PC-9 (cell line): Measurements from ENCODE around the gene DLG1. TPM values are rescaled to one million over a fixed set of nuclear protein-coding genes. Genes with fewer than 3 reads are reported as not detected.

ENCODE experiments used
- BruUV-seq: library from RNA; stranded (reverse); fragments of 400-500 nt; replicated peaks from 2 replicates; lab custom pipeline; 2021; lab: Mats Ljungman, UMichigan
- CTCF ChIA-PET: fragments of 300-600 bp; sonication (Branson Sonifier 250); formaldehyde crosslinking; loops from one replicate; lab custom pipeline; 2022; ENCODE audit warnings: antibody characterized with exemption; lab: Charles Lee
- POLR2A ChIA-PET: fragments of 300-600 bp; sonication (Branson Sonifier 250); formaldehyde crosslinking; loops from one replicate; lab custom pipeline; 2022; ENCODE audit warnings: antibody characterized with exemption; ENCODE audit not compliant: unreplicated experiment; lab: Charles Lee
- DNase-seq, 2 experiments: peaks; one replicate each; pipeline versions ENCODE4 v3.0.0 to v3.0.0-alpha.2; 2015 to 2022; ENCODE audit warnings: mixed read lengths in 1 of 2
- H2AFZ ChIP-seq: fragments of 200-600 bp; sonication (generic); 2 replicates; pipeline ENCODE4 v1.8.1; 2017; ENCODE audit warnings: antibody characterized with exemption
- H3F3A ChIP-seq: fragments of 200-600 bp; sonication (generic); 2 replicates; pipeline ENCODE4 v1.8.1; 2017; ENCODE audit warnings: antibody characterized with exemption, mild to moderate bottlenecking, low read depth; ENCODE audit not compliant: insufficient read depth
- H3K27ac ChIP-seq: fragments of 200-600 bp; sonication (generic); 2 replicates; pipeline ENCODE4 v1.6.1; 2016; ENCODE audit warnings: mixed run types
- H3K27me3 ChIP-seq: fragments of 200-600 bp; sonication (generic); 2 replicates; pipeline ENCODE4 v1.6.1; 2016; ENCODE audit warnings: low read depth, mixed run types; ENCODE audit not compliant: insufficient read depth
- H3K36me3 ChIP-seq: fragments of 200-600 bp; sonication (generic); 2 replicates; pipeline ENCODE4 v1.6.1; 2016; ENCODE audit warnings: low read depth, mixed run types
- H3K4me1 ChIP-seq: fragments of 200-600 bp; sonication (generic); replicated peaks from 2 replicates; pipeline ENCODE4 v1.6.1; 2016; ENCODE audit warnings: mixed run types; ENCODE audit not compliant: insufficient read depth
- H3K4me2 ChIP-seq: fragments of 200-600 bp; sonication (generic); 2 replicates; pipeline ENCODE4 v1.6.1; 2017; ENCODE audit warnings: mixed run types
- H3K4me3 ChIP-seq: fragments of 200-600 bp; sonication (generic); 2 replicates; pipeline ENCODE4 v1.6.1; 2016; ENCODE audit warnings: mixed run types
- H3K79me2 ChIP-seq: fragments of 200-600 bp; sonication (generic); 2 replicates; pipeline ENCODE4 v1.6.1; 2017; ENCODE audit warnings: low read depth, mixed run types
- H3K9me2 ChIP-seq: fragments of 200-600 bp; sonication (generic); 2 replicates; pipeline ENCODE4 v1.8.1; 2017; ENCODE audit warnings: mild to moderate bottlenecking; ENCODE audit not compliant: insufficient read depth
- H3K9me3 ChIP-seq: fragments of 200-600 bp; sonication (generic); 2 replicates; pipeline ENCODE4 v1.8.1; 2016; ENCODE audit warnings: low read depth; ENCODE audit not compliant: insufficient read depth
- H4K20me1 ChIP-seq: fragments of 200-600 bp; sonication (generic); 2 replicates; pipeline ENCODE4 v1.8.1; 2017; ENCODE audit not compliant: insufficient read depth
- EZH2 ChIP-seq: fragments of 200-600 bp; sonication (generic); IDR thresholded peaks from 2 replicates; pipeline ENCODE4 v1.8.0; 2017; ENCODE audit warnings: antibody characterized with exemption, low read depth
- intact Hi-C: fragments of 100-400 bp; cut with micrococcal nuclease; formaldehyde crosslinking; loops from one replicate; pipeline ENCODE4 v1.10.0; 2022; ENCODE audit not compliant: unreplicated experiment
- total RNA-seq: library from RNA; stranded (reverse); gene quantifications from 2 replicates; pipeline ENCODE4 v1.2.3, GENCODE V29; 2021
- TF ChIP-seq, protein P1 (sequence below): fragments of 200-600 bp; sonication (generic); conservative IDR thresholded peaks from 2 replicates; pipeline ENCODE4 v1.6.1; 2017; ENCODE audit warnings: mixed run types, antibody characterized with exemption, mild to moderate bottlenecking, moderate library complexity

Gene DLG1
- total RNA-seq, 1 experiment from 2014 or later = 201 TPM

DNA sequence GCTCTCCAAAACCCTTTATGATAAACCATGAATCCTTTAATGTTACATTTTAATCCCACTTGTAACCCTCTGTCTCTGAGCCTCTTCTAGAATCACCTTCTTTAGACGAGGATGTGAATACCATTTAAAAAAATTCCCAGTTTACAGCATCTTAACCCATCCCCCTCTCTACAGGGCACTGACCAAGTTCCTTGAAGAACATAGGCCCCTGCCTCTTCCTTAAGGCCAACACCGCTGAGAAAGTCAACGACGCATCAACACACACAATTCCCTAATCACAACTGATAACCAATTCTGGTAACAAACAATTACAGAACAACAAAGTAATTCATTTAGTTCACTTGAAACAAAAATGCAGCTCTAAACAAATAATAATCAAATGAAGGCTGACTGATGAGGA lies 130.3 kb downstream of the DLG1 start:
- TF ChIP-seq, protein P1, sequence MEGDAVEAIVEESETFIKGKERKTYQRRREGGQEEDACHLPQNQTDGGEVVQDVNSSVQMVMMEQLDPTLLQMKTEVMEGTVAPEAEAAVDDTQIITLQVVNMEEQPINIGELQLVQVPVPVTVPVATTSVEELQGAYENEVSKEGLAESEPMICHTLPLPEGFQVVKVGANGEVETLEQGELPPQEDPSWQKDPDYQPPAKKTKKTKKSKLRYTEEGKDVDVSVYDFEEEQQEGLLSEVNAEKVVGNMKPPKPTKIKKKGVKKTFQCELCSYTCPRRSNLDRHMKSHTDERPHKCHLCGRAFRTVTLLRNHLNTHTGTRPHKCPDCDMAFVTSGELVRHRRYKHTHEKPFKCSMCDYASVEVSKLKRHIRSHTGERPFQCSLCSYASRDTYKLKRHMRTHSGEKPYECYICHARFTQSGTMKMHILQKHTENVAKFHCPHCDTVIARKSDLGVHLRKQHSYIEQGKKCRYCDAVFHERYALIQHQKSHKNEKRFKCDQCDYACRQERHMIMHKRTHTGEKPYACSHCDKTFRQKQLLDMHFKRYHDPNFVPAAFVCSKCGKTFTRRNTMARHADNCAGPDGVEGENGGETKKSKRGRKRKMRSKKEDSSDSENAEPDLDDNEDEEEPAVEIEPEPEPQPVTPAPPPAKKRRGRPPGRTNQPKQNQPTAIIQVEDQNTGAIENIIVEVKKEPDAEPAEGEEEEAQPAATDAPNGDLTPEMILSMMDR = no peak
- no peak for TF ChIP-seq EZH2
- H3K27me3 ChIP-seq = no peaks in the 10 kb centered on the region
- no peak overlapping the region for H2AFZ ChIP-seq
- peaks cover 76% of the 10 kb centered on the region for H4K20me1 ChIP-seq
- no peak overlapping the region for H3K4me3 ChIP-seq
- peaks cover 72% of the 10 kb centered on the region for H3K79me2 ChIP-seq
- H3K4me1 ChIP-seq = no peaks in the 10 kb centered on the region
- POLR2A ChIA-PET = interaction anchor here (0.7 kb wide), 1 partner anchor 61 kb away, joined by 4 read pairs; no protein-coding TSS in a partner anchor
- BruUV-seq = no TSS peak
- CTCF ChIA-PET = interaction anchor here (0.6 kb wide), 1 partner anchor 87 kb away, joined by 3 read pairs; no protein-coding TSS in a partner anchor
- H3F3A ChIP-seq = peaks cover 35% of the 10 kb centered on the region
- H3K9me2 ChIP-seq = no peaks in the 10 kb centered on the region
- H3K36me3 ChIP-seq = peaks cover 30% of the 10 kb centered on the region; the same call in 1 of the 2 replicates
- H3K9me3 ChIP-seq = no peaks in the 10 kb centered on the region
- H3K4me2 ChIP-seq = no peak overlapping the region
- DNase-seq = no peak
- H3K27ac ChIP-seq = no peak overlapping the region
- intact Hi-C loops = no loop called here

DNA sequence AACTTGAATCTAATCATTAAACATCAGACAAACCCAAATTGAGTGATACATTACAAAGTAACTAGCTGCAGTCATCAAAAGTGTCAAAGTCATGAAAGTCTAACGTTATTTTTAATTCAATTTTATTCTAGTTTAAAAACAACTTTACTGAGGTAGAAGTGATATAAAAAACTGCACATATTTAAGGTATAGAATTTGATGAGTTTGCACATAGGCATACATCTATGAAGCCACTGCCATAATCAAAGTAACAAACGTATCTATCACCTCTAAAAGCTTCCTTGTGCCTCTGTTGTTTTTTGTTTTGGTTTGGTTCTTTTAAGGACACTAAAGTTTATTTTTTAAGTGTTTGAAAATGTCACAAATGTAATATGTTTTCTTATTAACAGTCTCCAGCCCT lies 130.9 kb downstream of the DLG1 start:
- peaks cover 79% of the 10 kb centered on the region for H4K20me1 ChIP-seq
- CTCF ChIA-PET = interaction anchor here (0.6 kb wide), 1 partner anchor 86 kb away, joined by 3 read pairs; no protein-coding TSS in a partner anchor

DNA sequence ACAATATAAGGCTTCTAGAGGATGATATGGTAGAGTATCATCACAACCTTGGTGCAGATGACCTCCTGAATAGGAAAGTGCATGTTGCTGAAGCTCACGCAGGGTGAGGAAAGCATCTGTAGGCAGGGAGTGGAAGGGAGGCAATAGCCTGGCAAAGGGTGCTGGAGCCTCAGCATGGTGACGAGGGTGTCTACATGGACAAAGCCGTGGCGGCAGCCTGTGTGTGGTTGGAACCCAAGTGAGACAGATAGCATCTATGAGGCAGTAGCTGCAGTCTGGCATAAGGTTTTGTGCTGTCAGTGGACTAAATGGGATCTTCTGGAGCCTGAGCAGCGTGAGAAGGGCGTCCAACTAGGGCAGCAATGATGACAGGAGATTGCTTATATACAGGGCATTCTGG lies 132.5 kb downstream of the DLG1 start:
- Histone ChIP-seq H3K4me2 (no peak overlapping the region), H3K4me3 (no peak overlapping the region), H3K27me3 (no peaks in the 10 kb centered on the region), H3K36me3 (peaks cover 23% of the 10 kb centered on the region; the same call in 1 of the 2 replicates), H3F3A (peaks cover 40% of the 10 kb centered on the region), H3K27ac (no peak overlapping the region), H3K4me1 (no peaks in the 10 kb centered on the region), H3K9me3 (no peaks in the 10 kb centered on the region), H2AFZ (no peak overlapping the region), H3K9me2 (no peaks in the 10 kb centered on the region), H4K20me1 (peaks cover 79% of the 10 kb centered on the region), H3K79me2 (peaks cover 80% of the 10 kb centered on the region)
- POLR2A ChIA-PET = no interaction called here
- no peak for DNase-seq
- CTCF ChIA-PET = no interaction called here
- TF ChIP-seq, protein P1 = no peak
- TF ChIP-seq EZH2 = no peak
- intact Hi-C loops = no loop called here
- BruUV-seq = no TSS peak

More for the DNA sequence above, 130.9 kb downstream of the DLG1 start:
- Histone ChIP-seq H3K27me3 (no peaks in the 10 kb centered on the region), H3K79me2 (peaks cover 73% of the 10 kb centered on the region), H3K4me2 (no peak overlapping the region), H3F3A (peaks cover 40% of the 10 kb centered on the region), H2AFZ (no peak overlapping the region), H3K9me2 (no peaks in the 10 kb centered on the region), H3K4me1 (no peaks in the 10 kb centered on the region), H3K4me3 (no peak overlapping the region), H3K9me3 (no peaks in the 10 kb centered on the region), H3K27ac (no peak overlapping the region), H3K36me3 (peaks cover 25% of the 10 kb centered on the region; the same call in 1 of the 2 replicates)
- intact Hi-C loops = no loop called here
- no peak for TF ChIP-seq EZH2
- DNase-seq = no peak
- no TSS peak for BruUV-seq
- POLR2A ChIA-PET = interaction anchor here (0.7 kb wide), 1 partner anchor 61 kb away, joined by 4 read pairs; no protein-coding TSS in a partner anchor

DNA sequence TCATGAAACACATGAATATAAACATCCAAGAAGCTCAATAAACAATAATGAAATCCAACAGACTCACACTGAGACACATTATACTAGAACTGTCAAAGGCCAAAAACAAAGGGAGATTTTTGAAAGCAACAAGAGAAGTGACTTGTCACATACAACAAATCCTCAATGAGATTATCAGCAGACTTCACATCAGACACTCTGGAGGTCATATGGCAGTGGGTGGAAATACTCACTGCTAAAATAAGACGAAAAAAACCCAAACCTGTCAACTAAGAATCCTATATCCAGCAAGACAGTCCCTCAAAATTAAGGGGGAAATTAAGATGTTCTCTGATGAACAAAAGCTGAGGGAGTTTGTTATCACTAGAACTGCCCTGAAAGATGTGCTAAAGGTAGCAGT lies 143.4 kb downstream of the DLG1 start:
- CTCF ChIA-PET = no interaction called here
- POLR2A ChIA-PET = no interaction called here

More for the DNA sequence above, 143.4 kb downstream of the DLG1 start:
- H4K20me1 ChIP-seq = peaks cover 47% of the 10 kb centered on the region
- intact Hi-C loops = no loop called here
- H3K27ac ChIP-seq = no peak overlapping the region
- TF ChIP-seq EZH2 = no peak
- TF ChIP-seq, protein P1 = no peak
- BruUV-seq = no TSS peak
- H3K9me3 ChIP-seq = peaks cover 31% of the 10 kb centered on the region
- no peak overlapping the region for H2AFZ ChIP-seq
- peaks cover 51% of the 10 kb centered on the region for H3F3A ChIP-seq
- peaks cover 93% of the 10 kb centered on the region for H3K79me2 ChIP-seq
- H3K4me1 ChIP-seq = peaks cover 15% of the 10 kb centered on the region
- H3K4me3 ChIP-seq = no peak overlapping the region
- DNase-seq = no peak
- H3K36me3 ChIP-seq = peaks cover 30% of the 10 kb centered on the region
- no peaks in the 10 kb centered on the region for H3K27me3 ChIP-seq
- H3K9me2 ChIP-seq = no peaks in the 10 kb centered on the region
- no peak overlapping the region for H3K4me2 ChIP-seq
